Panc1 (cell line): ENCODE data around the gene SHISAL2B. TPM values are rescaled to one million over a fixed set of nuclear protein-coding genes. Genes with fewer than 3 reads are reported as not detected.

Experiments
- ATAC-seq: fragments of 200-7000 bp; cut with Tn5 transposase; 2 replicates; pipeline ENCODE4 v1.9.1; 2020; ENCODE audit warnings: mild to moderate bottlenecking, moderate library complexity
- BruUV-seq: library from RNA; stranded (reverse); fragments of 400-500 nt; replicated peaks from 2 replicates; lab custom pipeline; 2021; lab: Mats Ljungman, UMichigan
- CTCF ChIA-PET: fragments of 300-600 bp; sonication (Branson Sonifier 250); formaldehyde crosslinking; loops from one replicate; lab custom pipeline; 2022; ENCODE audit warnings: antibody characterized with exemption; lab: Charles Lee
- POLR2A ChIA-PET: fragments of 300-600 bp; sonication (Branson Sonifier 250); formaldehyde crosslinking; loops from one replicate; lab custom pipeline; 2022; ENCODE audit warnings: antibody characterized with exemption; lab: Charles Lee
- DNase-seq: peaks from one replicate; pipeline ENCODE4 v3.0.0-alpha.2; 2010; ENCODE audit warnings: low read depth, low spot score
- H3K27ac ChIP-seq: 2 replicates; pipeline ENCODE4 v1.5.1; 2011; ENCODE audit warnings: mild to moderate bottlenecking, low read length, inconsistent platforms
- H3K27me3 ChIP-seq: fragments of 200-500 bp; sonication (Bioruptor generic); 2 replicates; pipeline ENCODE4 v1.6.0; 2014; ENCODE audit warnings: low read length, inconsistent platforms; ENCODE audit not compliant: control insufficient read depth, insufficient read depth
- H3K36me3 ChIP-seq: fragments of 200-500 bp; sonication (Bioruptor generic); 2 replicates; pipeline ENCODE4 v1.5.1; 2014; ENCODE audit warnings: inconsistent platforms, mild to moderate bottlenecking, low read length, moderate library complexity; ENCODE audit not compliant: control insufficient read depth, insufficient read depth
- H3K4me1 ChIP-seq: 2 replicates; pipeline ENCODE4 v1.5.1; 2011; ENCODE audit warnings: inconsistent platforms, mild to moderate bottlenecking, low read length, moderate library complexity; ENCODE audit not compliant: control insufficient read depth, insufficient read depth
- H3K4me3 ChIP-seq, 2 experiments: 2 replicates each; pipeline ENCODE4 v1.5.1; 2011 to 2012; ENCODE audit warnings: low read depth in 2 of 2, low read length in 2 of 2, mild to moderate bottlenecking in 2 of 2, inconsistent platforms in 1 of 2, moderate library complexity in 1 of 2
- H3K9me3 ChIP-seq: fragments of 200-500 bp; sonication (Bioruptor generic); 2 replicates; pipeline ENCODE4 v1.5.1; 2014; ENCODE audit warnings: low read depth, mild to moderate bottlenecking, inconsistent platforms, low read length, moderate library complexity; ENCODE audit not compliant: control insufficient read depth, insufficient read depth
- POLR2AphosphoS5 ChIP-seq: IDR thresholded peaks from 2 replicates; pipeline ENCODE4 v1.6.1; 2012; ENCODE audit warnings: mild to moderate bottlenecking, low read depth, low read length, moderate library complexity
- SIN3A ChIP-seq: IDR thresholded peaks from 2 replicates; pipeline ENCODE4 v1.6.1; 2012; ENCODE audit warnings: low read depth, mild to moderate bottlenecking, low read length, moderate library complexity, borderline replicate concordance; ENCODE audit not compliant: insufficient read depth
- TCF7L2 ChIP-seq: IDR thresholded peaks from 2 replicates; pipeline ENCODE4 v1.6.1; 2011; ENCODE audit warnings: mild to moderate bottlenecking, low read depth, low read length, inconsistent platforms
- in situ Hi-C: cut with HindIII; loops from 2 replicates; pipeline ENCODE4 v1.10.0; 2016; ENCODE audit warnings: low sequenced_read_pairs, low pct_unique_long_range_greater_than_20kb
- intact Hi-C: fragments of 100-400 bp; cut with micrococcal nuclease; formaldehyde crosslinking; loops from one replicate; pipeline ENCODE4 v1.10.0; 2022; ENCODE audit not compliant: unreplicated experiment
- total RNA-seq: library from RNA; stranded (reverse); gene quantifications from one replicate; pipeline ENCODE4 v1.2.1, GENCODE V29; 2021; ENCODE audit not compliant: unreplicated experiment
- TF ChIP-seq, protein P1 (sequence below), 2 experiments: IDR thresholded peaks; 2 replicates each; pipeline ENCODE4 v1.6.1; 2011 to 2012; ENCODE audit warnings: low read depth in 2 of 2, control low read depth in 1 of 2, low read length in 1 of 2, mild to moderate bottlenecking in 1 of 2, moderate library complexity in 1 of 2; ENCODE audit not compliant: insufficient read depth in 1 of 2
- TF ChIP-seq, protein P2 (sequence below): fragments of 450-650 bp; IDR thresholded peaks from 2 replicates; pipeline ENCODE4 v1.5.1; 2017; ENCODE audit warnings: mild to moderate bottlenecking

The SHISAL2B gene
- total RNA-seq, 1 experiment from 2014 or later = not detected

- TF ChIP-seq, protein P1, sequence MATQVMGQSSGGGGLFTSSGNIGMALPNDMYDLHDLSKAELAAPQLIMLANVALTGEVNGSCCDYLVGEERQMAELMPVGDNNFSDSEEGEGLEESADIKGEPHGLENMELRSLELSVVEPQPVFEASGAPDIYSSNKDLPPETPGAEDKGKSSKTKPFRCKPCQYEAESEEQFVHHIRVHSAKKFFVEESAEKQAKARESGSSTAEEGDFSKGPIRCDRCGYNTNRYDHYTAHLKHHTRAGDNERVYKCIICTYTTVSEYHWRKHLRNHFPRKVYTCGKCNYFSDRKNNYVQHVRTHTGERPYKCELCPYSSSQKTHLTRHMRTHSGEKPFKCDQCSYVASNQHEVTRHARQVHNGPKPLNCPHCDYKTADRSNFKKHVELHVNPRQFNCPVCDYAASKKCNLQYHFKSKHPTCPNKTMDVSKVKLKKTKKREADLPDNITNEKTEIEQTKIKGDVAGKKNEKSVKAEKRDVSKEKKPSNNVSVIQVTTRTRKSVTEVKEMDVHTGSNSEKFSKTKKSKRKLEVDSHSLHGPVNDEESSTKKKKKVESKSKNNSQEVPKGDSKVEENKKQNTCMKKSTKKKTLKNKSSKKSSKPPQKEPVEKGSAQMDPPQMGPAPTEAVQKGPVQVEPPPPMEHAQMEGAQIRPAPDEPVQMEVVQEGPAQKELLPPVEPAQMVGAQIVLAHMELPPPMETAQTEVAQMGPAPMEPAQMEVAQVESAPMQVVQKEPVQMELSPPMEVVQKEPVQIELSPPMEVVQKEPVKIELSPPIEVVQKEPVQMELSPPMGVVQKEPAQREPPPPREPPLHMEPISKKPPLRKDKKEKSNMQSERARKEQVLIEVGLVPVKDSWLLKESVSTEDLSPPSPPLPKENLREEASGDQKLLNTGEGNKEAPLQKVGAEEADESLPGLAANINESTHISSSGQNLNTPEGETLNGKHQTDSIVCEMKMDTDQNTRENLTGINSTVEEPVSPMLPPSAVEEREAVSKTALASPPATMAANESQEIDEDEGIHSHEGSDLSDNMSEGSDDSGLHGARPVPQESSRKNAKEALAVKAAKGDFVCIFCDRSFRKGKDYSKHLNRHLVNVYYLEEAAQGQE (IDR thresholded peaks at IDR 0.05; ENCODE audit: insufficient read depth in 1 of 2, low read depth in 2 of 2, low read length in 1 of 2) = no peak
- TF ChIP-seq TCF7L2 = no peak
- TF ChIP-seq POLR2AphosphoS5 = no peak
- TF ChIP-seq, protein P2, sequence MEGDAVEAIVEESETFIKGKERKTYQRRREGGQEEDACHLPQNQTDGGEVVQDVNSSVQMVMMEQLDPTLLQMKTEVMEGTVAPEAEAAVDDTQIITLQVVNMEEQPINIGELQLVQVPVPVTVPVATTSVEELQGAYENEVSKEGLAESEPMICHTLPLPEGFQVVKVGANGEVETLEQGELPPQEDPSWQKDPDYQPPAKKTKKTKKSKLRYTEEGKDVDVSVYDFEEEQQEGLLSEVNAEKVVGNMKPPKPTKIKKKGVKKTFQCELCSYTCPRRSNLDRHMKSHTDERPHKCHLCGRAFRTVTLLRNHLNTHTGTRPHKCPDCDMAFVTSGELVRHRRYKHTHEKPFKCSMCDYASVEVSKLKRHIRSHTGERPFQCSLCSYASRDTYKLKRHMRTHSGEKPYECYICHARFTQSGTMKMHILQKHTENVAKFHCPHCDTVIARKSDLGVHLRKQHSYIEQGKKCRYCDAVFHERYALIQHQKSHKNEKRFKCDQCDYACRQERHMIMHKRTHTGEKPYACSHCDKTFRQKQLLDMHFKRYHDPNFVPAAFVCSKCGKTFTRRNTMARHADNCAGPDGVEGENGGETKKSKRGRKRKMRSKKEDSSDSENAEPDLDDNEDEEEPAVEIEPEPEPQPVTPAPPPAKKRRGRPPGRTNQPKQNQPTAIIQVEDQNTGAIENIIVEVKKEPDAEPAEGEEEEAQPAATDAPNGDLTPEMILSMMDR = no peak
- no peak for TF ChIP-seq SIN3A
- H3K27me3 ChIP-seq = no peaks in the 10 kb centered on the region
- no peak for DNase-seq
- intact Hi-C loops (no loop called here), in situ Hi-C loops (no loop called here)
- H3K4me1 ChIP-seq = no peaks in the 10 kb centered on the region
- BruUV-seq = no TSS peak
- no peak for ATAC-seq
- POLR2A ChIA-PET = no interaction called here
- H3K9me3 ChIP-seq = no peaks in the 10 kb centered on the region
- no peak overlapping the region for H3K4me3 ChIP-seq
- H3K27ac ChIP-seq = no peak overlapping the region
- H3K36me3 ChIP-seq = no peaks in the 10 kb centered on the region
- CTCF ChIA-PET = no interaction called here
Measured at GRCh38 chr5:64742821-64743220, 52.5 kb downstream of the SHISAL2B start.

GRCh38 chr5:64744914-64745313 is 54.6 kb downstream of the SHISAL2B start:
- Histone ChIP-seq H3K36me3 (no peaks in the 10 kb centered on the region), H3K27ac (no peak overlapping the region), H3K27me3 (no peaks in the 10 kb centered on the region), H3K4me3 (no peak overlapping the region), H3K9me3 (no peaks in the 10 kb centered on the region), H3K4me1 (no peaks in the 10 kb centered on the region)
- in situ Hi-C loops = no loop called here
- ATAC-seq (no peak), DNase-seq (no peak)
- POLR2A ChIA-PET = no interaction called here
- intact Hi-C loops = no loop called here
- no TSS peak for BruUV-seq
- CTCF ChIA-PET = interaction anchor here (0.6 kb wide), 1 partner anchor 30 kb away, joined by 5 read pairs; no protein-coding TSS in a partner anchor
- TF ChIP-seq TCF7L2 = no peak
- no peak for TF ChIP-seq POLR2AphosphoS5

- ChIA-PET CTCF (no interaction called here), POLR2A (no interaction called here)
- H3K4me3 ChIP-seq = no peak overlapping the region
- ATAC-seq (no peak), DNase-seq (no peak)
- H3K4me1 ChIP-seq = no peaks in the 10 kb centered on the region
- no peaks in the 10 kb centered on the region for H3K27me3 ChIP-seq
- TF ChIP-seq TCF7L2 = no peak
- TF ChIP-seq, protein P1 (IDR thresholded peaks at IDR 0.05; ENCODE audit: insufficient read depth in 1 of 2, low read depth in 2 of 2, low read length in 1 of 2) = no peak
- TF ChIP-seq SIN3A = no peak
- no peak for TF ChIP-seq POLR2AphosphoS5
- TF ChIP-seq, protein P2 = no peak
- in situ Hi-C loops = no loop called here
- intact Hi-C loops = no loop called here
- no peaks in the 10 kb centered on the region for H3K9me3 ChIP-seq
- H3K27ac ChIP-seq = no peak overlapping the region
- H3K36me3 ChIP-seq = no peaks in the 10 kb centered on the region
- no TSS peak for BruUV-seq
Measured at GRCh38 chr5:64746446-64746845, 56.1 kb downstream of the SHISAL2B start.
